Vagina (tissue), 2 donors: ENCODE results near the gene UBXN7. TPM values are rescaled to one million over a fixed set of nuclear protein-coding genes. Genes with fewer than 3 reads are reported as not detected.

Experiments used
- DNase-seq, 2 donors: peaks; one replicate each; pipeline ENCODE4 v3.0.0-alpha.2; 2017; ENCODE audit errors: extremely low spot score in 2 of 2
- H3K27ac ChIP-seq: fragments of 200-600 bp; sonication (generic); one replicate; pipeline ENCODE4 v1.5.1; 2019
- H3K27me3 ChIP-seq: fragments of 200-600 bp; sonication (generic); one replicate; pipeline ENCODE4 v1.5.1; 2019
- H3K36me3 ChIP-seq, 2 donors: fragments of 200-600 bp; sonication (generic); one replicate each; pipeline ENCODE4 v1.5.1; 2017 to 2019
- H3K4me1 ChIP-seq: fragments of 200-600 bp; sonication (generic); one replicate; pipeline ENCODE4 v1.5.1; 2019
- H3K4me3 ChIP-seq, 2 donors: fragments of 200-600 bp; sonication (generic); 1 replicate in 1 of 2; 2 replicates in 1 of 2; pipeline ENCODE4 v1.5.1; 2016 to 2019
- H3K9me3 ChIP-seq: fragments of 200-600 bp; sonication (generic); one replicate; pipeline ENCODE4 v1.5.1; 2019
- POLR2A ChIP-seq, 2 donors: fragments of 450-650 bp; IDR thresholded peaks; one replicate each; pipeline ENCODE4 v1.6.1; 2017; ENCODE audit warnings: antibody characterized with exemption in 2 of 2, mild to moderate bottlenecking in 2 of 2, moderate library complexity in 2 of 2
- POLR2AphosphoS5 ChIP-seq, 2 donors: sonication (generic); formaldehyde crosslinking; IDR thresholded peaks; one replicate each; pipeline ENCODE4 v1.9.0; 2017; ENCODE audit warnings: antibody characterized with exemption in 2 of 2, mild to moderate bottlenecking in 2 of 2, low read depth in 1 of 2; ENCODE audit not compliant: insufficient read depth in 1 of 2
- intact Hi-C: fragments of 100-400 bp; cut with DNase I; formaldehyde crosslinking; loops from one replicate; pipeline ENCODE4 v1.15.1; 2023
- total RNA-seq: library from RNA; depleted of rRNA; stranded (reverse); fragments of >200 nt; gene quantifications from one replicate; pipeline ENCODE4 v1.2.3, GENCODE V29; 2016
- TF ChIP-seq, protein P1 (sequence below), 3 experiments: fragments of 450-650 bp in 2 of 3; fragments of 200-600 bp in 1 of 3; sonication (generic) in 1 of 3; IDR thresholded peaks; one replicate each; pipeline ENCODE4 v1.5.1; 2017 to 2019; ENCODE audit warnings: antibody characterized with exemption in 3 of 3, mild to moderate bottlenecking in 2 of 3, moderate library complexity in 2 of 3

Gene UBXN7
- total RNA-seq, 1 donor from 2014 or later = 29.5 TPM

- H3K27me3 ChIP-seq = no peaks in the 10 kb centered on the region
- no peak overlapping the region for H3K4me3 ChIP-seq
- DNase-seq = no peak
- intact Hi-C loops = no loop called here
- TF ChIP-seq, protein P1, sequence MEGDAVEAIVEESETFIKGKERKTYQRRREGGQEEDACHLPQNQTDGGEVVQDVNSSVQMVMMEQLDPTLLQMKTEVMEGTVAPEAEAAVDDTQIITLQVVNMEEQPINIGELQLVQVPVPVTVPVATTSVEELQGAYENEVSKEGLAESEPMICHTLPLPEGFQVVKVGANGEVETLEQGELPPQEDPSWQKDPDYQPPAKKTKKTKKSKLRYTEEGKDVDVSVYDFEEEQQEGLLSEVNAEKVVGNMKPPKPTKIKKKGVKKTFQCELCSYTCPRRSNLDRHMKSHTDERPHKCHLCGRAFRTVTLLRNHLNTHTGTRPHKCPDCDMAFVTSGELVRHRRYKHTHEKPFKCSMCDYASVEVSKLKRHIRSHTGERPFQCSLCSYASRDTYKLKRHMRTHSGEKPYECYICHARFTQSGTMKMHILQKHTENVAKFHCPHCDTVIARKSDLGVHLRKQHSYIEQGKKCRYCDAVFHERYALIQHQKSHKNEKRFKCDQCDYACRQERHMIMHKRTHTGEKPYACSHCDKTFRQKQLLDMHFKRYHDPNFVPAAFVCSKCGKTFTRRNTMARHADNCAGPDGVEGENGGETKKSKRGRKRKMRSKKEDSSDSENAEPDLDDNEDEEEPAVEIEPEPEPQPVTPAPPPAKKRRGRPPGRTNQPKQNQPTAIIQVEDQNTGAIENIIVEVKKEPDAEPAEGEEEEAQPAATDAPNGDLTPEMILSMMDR (IDR thresholded peaks at IDR 0.05) = no peak
- TF ChIP-seq POLR2A (IDR thresholded peaks at IDR 0.05) (no peak), POLR2AphosphoS5 (IDR thresholded peaks at IDR 0.05; ENCODE audit: insufficient read depth in 1 of 2, low read depth in 1 of 2) (no peak)
- no peaks in the 10 kb centered on the region for H3K4me1 ChIP-seq
- no peak overlapping the region for H3K27ac ChIP-seq
- H3K9me3 ChIP-seq = no peaks in the 10 kb centered on the region
- H3K36me3 ChIP-seq = no peaks in the 10 kb centered on the region
These were observed 97.2 kb downstream of the UBXN7 start for GRCh38 chr3:196334982-196335381.

- Histone ChIP-seq H3K27me3 (no peaks in the 10 kb centered on the region), H3K36me3 (no peaks in the 10 kb centered on the region), H3K4me3 (no peak overlapping the region), H3K4me1 (no peaks in the 10 kb centered on the region), H3K27ac (no peak overlapping the region), H3K9me3 (no peaks in the 10 kb centered on the region)
- DNase-seq = no peak
- intact Hi-C loops = no loop called here
- TF ChIP-seq, protein P1 (IDR thresholded peaks at IDR 0.05) = no peak
- TF ChIP-seq POLR2AphosphoS5 (IDR thresholded peaks at IDR 0.05; ENCODE audit: insufficient read depth in 1 of 2, low read depth in 1 of 2) (no peak), POLR2A (IDR thresholded peaks at IDR 0.05) (no peak)
These were observed 100.1 kb downstream of the UBXN7 start for GRCh38 chr3:196332168-196332567.

DNA sequence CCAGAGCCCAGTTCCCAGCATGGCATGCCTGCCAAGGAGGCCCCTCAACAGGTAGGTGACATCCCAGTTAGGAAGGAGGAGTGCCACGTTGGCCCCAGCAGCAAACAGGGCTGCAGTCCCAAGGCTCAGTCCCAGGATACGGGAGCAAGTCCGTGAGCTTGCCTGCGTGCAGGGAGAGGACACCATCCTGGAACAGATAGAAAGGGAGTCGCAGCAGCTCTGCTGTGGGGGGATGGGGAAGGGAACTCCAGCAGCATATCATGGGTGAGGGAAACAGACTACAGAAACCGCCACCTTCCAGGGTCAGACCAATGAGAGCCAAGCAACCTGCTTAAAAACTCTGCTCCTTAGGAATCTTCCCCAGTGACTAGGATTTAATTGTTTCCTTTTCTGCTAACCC is 104.8 kb downstream of the UBXN7 start:
- no peak for DNase-seq
- H3K27ac ChIP-seq = no peak overlapping the region
- no peaks in the 10 kb centered on the region for H3K9me3 ChIP-seq
- TF ChIP-seq, protein P1 (IDR thresholded peaks at IDR 0.05) = no peak
- TF ChIP-seq POLR2AphosphoS5 (IDR thresholded peaks at IDR 0.05; ENCODE audit: insufficient read depth in 1 of 2, low read depth in 1 of 2) (no peak), POLR2A (IDR thresholded peaks at IDR 0.05) (no peak)
- H3K4me1 ChIP-seq = no peaks in the 10 kb centered on the region
- intact Hi-C loops = no loop called here
- H3K4me3 ChIP-seq = no peak overlapping the region
- H3K36me3 ChIP-seq = no peaks in the 10 kb centered on the region
- H3K27me3 ChIP-seq = no peaks in the 10 kb centered on the region

- intact Hi-C loops = no loop called here
- Histone ChIP-seq H3K4me3 (no peak overlapping the region), H3K27ac (no peak overlapping the region), H3K4me1 (no peaks in the 10 kb centered on the region), H3K36me3 (no peaks in the 10 kb centered on the region), H3K9me3 (no peaks in the 10 kb centered on the region), H3K27me3 (no peaks in the 10 kb centered on the region)
- DNase-seq = no peak
- TF ChIP-seq POLR2A (IDR thresholded peaks at IDR 0.05) (no peak), POLR2AphosphoS5 (IDR thresholded peaks at IDR 0.05; ENCODE audit: insufficient read depth in 1 of 2, low read depth in 1 of 2) (no peak)
- TF ChIP-seq, protein P1 (IDR thresholded peaks at IDR 0.05) = no peak
These were observed 105.3 kb downstream of the UBXN7 start for GRCh38 chr3:196326936-196327335.

- H3K9me3 ChIP-seq = no peaks in the 10 kb centered on the region
- intact Hi-C loops = no loop called here
- TF ChIP-seq POLR2AphosphoS5 (IDR thresholded peaks at IDR 0.05; ENCODE audit: insufficient read depth in 1 of 2, low read depth in 1 of 2) (no peak), POLR2A (IDR thresholded peaks at IDR 0.05) (no peak)
- TF ChIP-seq, protein P1 (IDR thresholded peaks at IDR 0.05) = no peak
- H3K27me3 ChIP-seq = no peaks in the 10 kb centered on the region
- H3K4me3 ChIP-seq = no peak overlapping the region
- no peak overlapping the region for H3K27ac ChIP-seq
- no peaks in the 10 kb centered on the region for H3K36me3 ChIP-seq
- no peaks in the 10 kb centered on the region for H3K4me1 ChIP-seq
- DNase-seq = no peak
These were observed 108.5 kb downstream of the UBXN7 start for GRCh38 chr3:196323691-196324090.
